ENCODE results near the gene KRT86. TPM values are rescaled to one million over a fixed set of nuclear protein-coding genes. Genes with fewer than 3 reads are reported as not detected.

The KRT86 gene
- 0.85 TPM in 1 of 2 replicates, not detected in the other for total RNA-seq

DNA sequence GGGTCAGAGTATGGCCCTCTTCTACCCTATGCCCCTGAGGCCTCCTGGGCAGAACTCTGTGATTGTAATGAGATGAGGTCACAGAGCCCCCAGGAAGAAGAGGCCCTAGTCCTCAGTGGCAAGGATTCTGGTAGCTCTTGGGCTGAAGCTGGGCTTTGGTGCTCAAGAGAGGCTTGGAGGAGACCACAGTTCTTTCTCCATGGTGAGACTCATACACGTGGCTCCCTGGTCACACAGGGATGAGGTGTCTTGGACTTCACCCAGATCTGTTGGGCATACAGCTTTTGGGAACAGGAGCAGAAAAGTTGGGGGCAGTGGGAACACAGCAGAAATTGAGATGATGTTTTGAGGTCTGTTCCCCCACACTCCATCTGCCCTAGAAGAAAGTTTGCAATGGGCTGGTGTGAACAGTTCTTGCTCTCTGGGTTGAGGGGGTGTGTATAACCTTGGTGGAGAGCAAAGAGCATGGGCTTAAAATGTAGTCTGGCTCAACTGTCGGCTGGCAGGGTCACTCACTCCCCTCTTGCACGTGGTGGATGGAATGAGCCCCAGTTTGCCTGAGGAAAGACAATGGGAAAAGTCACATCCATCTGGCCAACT is at the start of gene KRT86:
KRT86 (plus strand) TSS at position 125 of the 600 bp plus-strand sequence. CDS start 27,272 bp downstream, outside the sequence.

DNA sequence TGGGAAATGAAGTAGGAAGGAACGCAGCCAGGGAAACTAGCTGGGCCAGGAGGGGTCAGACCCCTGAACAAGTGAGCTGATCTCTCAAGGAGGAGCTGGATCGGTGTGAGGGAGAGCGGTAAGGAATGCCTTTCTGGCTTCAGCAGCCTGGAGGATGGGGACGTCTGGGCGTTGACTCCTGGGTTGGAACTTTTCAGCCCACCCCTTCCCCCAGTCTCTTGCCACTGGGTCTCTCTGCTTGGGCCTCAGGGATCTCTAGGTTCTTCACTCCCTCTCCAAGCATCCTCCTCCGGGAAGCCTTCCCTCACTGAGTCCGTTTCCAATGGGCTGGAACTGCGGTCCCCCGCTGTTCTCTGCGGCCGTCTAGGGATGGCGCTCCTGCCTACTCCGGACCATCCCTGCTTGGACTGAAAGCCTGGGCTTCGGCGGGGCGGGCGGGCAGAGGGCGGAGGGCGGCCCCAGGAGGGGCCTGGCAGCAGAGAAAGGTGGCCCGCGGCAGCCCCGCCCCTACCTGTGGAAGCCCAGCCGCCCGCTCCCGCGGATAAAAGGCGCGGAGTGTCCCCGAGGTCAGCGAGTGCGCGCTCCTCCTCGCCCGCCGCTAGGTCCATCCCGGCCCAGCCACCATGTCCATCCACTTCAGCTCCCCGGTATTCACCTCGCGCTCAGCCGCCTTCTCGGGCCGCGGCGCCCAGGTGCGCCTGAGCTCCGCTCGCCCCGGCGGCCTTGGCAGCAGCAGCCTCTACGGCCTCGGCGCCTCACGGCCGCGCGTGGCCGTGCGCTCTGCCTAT is 41.6 kb upstream of the KRT86 start, which contains the start of gene KRT7:
KRT7 (plus strand) TSS at position 570 of the 788 bp plus-strand sequence; CDS start at position 624, 54 bp downstream.

DNA sequence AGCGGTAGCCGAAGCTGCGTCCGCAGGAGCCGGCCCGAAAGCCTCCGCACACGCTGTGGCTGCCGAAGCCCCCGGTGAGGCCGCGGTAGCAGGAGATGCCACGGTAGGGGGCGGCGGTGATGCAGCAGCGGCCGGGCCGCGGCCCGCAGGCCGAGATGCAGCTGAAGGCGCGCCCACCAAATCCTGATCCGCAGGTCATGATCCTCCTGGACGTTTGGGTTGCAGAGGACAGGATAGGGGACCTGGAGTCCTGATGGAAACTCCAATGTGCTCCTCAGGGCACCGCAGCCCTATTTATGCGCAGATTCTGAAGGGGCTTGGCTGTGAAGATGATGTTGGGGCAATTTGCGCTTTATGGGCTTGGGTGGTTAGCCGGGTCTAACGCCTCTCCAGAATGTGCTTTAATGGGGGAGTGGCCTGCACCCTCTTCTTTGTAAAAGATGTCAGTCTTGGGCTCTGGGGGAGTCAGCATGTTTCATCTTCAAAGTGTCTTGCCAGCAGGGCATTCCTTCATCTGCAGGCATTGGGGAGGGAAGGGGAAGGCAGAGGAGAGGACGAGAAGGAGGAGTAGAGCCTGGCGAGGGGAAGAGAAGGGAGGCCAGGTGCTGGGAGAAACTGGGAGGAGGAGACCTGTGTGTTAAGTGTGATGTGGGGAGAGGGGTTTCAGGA is 17.0 kb downstream of the KRT86 start, which contains the start of gene KRT81:
KRT81 (minus strand) TSS at position 268 of the 669 bp plus-strand sequence; CDS start at position 199, 69 bp downstream.

DNA sequence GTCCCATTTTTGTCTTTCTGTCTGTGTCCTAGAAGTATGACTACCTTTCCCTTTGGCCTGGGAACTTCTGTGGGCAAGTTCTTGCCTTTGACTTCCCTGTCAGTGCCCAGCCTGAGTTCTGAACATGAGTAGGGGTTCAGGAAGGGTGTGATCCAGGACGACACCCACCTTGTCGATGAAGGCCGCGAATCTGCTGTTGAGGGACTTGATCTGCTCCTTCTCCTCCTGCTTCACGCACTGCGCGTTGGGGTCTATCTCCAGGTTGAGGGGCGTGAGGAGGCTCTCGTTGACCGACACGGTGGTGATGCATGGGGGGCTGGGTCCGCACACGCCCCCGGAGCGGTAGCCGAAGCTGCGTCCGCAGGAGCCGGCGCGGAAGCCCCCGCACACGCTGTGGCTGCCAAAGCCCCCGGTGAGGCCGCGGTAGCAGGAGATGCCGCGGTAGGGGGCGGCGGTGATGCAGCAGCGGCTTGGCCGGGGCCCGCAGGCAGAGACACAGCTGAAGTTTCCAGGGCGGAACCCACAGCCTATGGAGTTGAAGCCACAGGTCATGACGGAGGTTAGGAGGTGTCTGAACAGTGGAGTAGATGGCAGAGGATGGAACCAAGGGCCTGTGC is 46.4 kb downstream of the KRT86 start, which contains the start of gene KRT83:
KRT83 (minus strand) TSS at position 615 of the 617 bp plus-strand sequence; CDS start at position 552, 63 bp downstream.

Other genes starting within 250 kb of the KRT86 start
- 0.27 and 1.4 TPM in 2 replicates for gene NR4A1, start 223.2 kb upstream of the KRT86 start, total RNA-seq
- gene ATG101, start 204.7 kb upstream of the KRT86 start, total RNA-seq, result 81.8 and 87.6 TPM in 2 replicates
- gene SMIM41, start 194.9 kb upstream of the KRT86 start, total RNA-seq, result under 0.01 TPM in 1 of 2 replicates, not detected in the other
- gene KRT80, start 82.6 kb upstream of the KRT86 start, total RNA-seq, result 5.5 and 6.7 TPM in 2 replicates
- gene KRT7, start 41.4 kb upstream of the KRT86 start, total RNA-seq, result 1,160 and 1,591 TPM in 2 replicates
- 0.18 TPM in 1 of 2 replicates, not detected in the other for gene KRT81, start 16.9 kb downstream of the KRT86 start, total RNA-seq
- gene KRT83, start 46.8 kb downstream of the KRT86 start, total RNA-seq, result not detected in 2 replicates
- gene KRT85, start 92.8 kb downstream of the KRT86 start, total RNA-seq, result not detected in 2 replicates
- gene KRT84, start 111.0 kb downstream of the KRT86 start, total RNA-seq, result not detected in 2 replicates
- not detected in 2 replicates for gene KRT82, start 131.7 kb downstream of the KRT86 start, total RNA-seq
- not detected in 2 replicates for gene KRT75, start 159.7 kb downstream of the KRT86 start, total RNA-seq
- gene KRT6B, start 177.5 kb downstream of the KRT86 start, total RNA-seq, result under 0.01 TPM in 1 of 2 replicates, not detected in the other
- gene KRT6C, start 199.2 kb downstream of the KRT86 start, total RNA-seq, result not detected in 2 replicates
- 0.27 and 0.56 TPM in 2 replicates for gene KRT6A, start 218.6 kb downstream of the KRT86 start, total RNA-seq
- 0.18 and 0.28 TPM in 2 replicates for gene KRT5, start 245.7 kb downstream of the KRT86 start, total RNA-seq